Fibroblast of skin of right quadriceps (primary cell): Measurements from ENCODE around the gene DYSF.
"Not testable (repeated sequence)": the region's sequence is repeated elsewhere in the genome, so short reads cannot be mapped to it uniquely, and the experiment has no call there.

Experiments used
- DNase-seq: peaks from one replicate; pipeline ENCODE4 v3.0.0-alpha.2; 2013

The DYSF gene

GRCh38 chr2:71618327-71619113 lies 165.2 kb downstream of the DYSF start:
- no peak for DNase-seq

- no peak for DNase-seq
Measured at GRCh38 chr2:71619230-71619741, 165.9 kb downstream of the DYSF start.

GRCh38 chr2:71620116-71620515 lies 166.8 kb downstream of the DYSF start:
- no peak for DNase-seq

- no peak for DNase-seq
Measured at GRCh38 chr2:71620851-71621251, 167.5 kb downstream of the DYSF start.

GRCh38 chr2:71629273-71629672 lies 175.9 kb downstream of the DYSF start:
- DNase-seq, result no peak

GRCh38 chr2:71629771-71630453 lies 176.6 kb downstream of the DYSF start:
- no peak for DNase-seq

- DNase-seq, result no peak
Measured at GRCh38 chr2:71630454-71631328, 177.3 kb downstream of the DYSF start.

GRCh38 chr2:71631411-71631931 lies 178.1 kb downstream of the DYSF start:
- DNase-seq, result peak; percentile 92

GRCh38 chr2:71633086-71633485 lies 179.7 kb downstream of the DYSF start:
- no peak for DNase-seq

- no peak for DNase-seq
Measured at GRCh38 chr2:71634567-71634966, 181.2 kb downstream of the DYSF start.

GRCh38 chr2:71635798-71636197 lies 182.4 kb downstream of the DYSF start:
- DNase-seq, result no peak

GRCh38 chr2:71637168-71637567 lies 183.8 kb downstream of the DYSF start:
- no peak for DNase-seq

GRCh38 chr2:71637736-71638135 lies 184.4 kb downstream of the DYSF start:
- no peak for DNase-seq

GRCh38 chr2:71639735-71640134 lies 186.4 kb downstream of the DYSF start:
- no peak for DNase-seq

GRCh38 chr2:71640489-71640888 lies 187.1 kb downstream of the DYSF start:
- no peak for DNase-seq

- DNase-seq, result no peak
Measured at GRCh38 chr2:71643674-71644357, 190.5 kb downstream of the DYSF start.

- peak; percentile 37 for DNase-seq
Measured at GRCh38 chr2:71646028-71646427, 192.7 kb downstream of the DYSF start.

GRCh38 chr2:71647356-71647755 lies 194.0 kb downstream of the DYSF start:
- DNase-seq, result peak; percentile 42

- DNase-seq, result no peak
Measured at GRCh38 chr2:71655498-71655897, 202.1 kb downstream of the DYSF start.

- not testable (repeated sequence) for DNase-seq
Measured at GRCh38 chr2:71658256-71658655, 204.9 kb downstream of the DYSF start.

GRCh38 chr2:71658771-71659170 lies 205.4 kb downstream of the DYSF start:
- no peak for DNase-seq

- no peak for DNase-seq
Measured at GRCh38 chr2:71659868-71660518, 206.6 kb downstream of the DYSF start.
